Aorta (tissue), 5 donors: Measurements from ENCODE around the gene TRMT10C. TPM values are rescaled to one million over a fixed set of nuclear protein-coding genes. Genes with fewer than 3 reads are reported as not detected.

Experiments used
- ATAC-seq: fragments of 200-7000 bp; cut with Tn5 transposase; one replicate; pipeline ENCODE4 v1.9.1; 2022; ENCODE audit warnings: moderate library complexity; ENCODE audit not compliant: low FRiP score
- DNase-seq, 2 donors: peaks; one replicate each; pipeline ENCODE4 v3.0.0-alpha.2; 2020
- H3K27ac ChIP-seq, 2 donors: one replicate each; pipeline ENCODE4 v1.5.1; 2013; ENCODE audit warnings: low read length in 2 of 2, mild to moderate bottlenecking in 2 of 2, moderate library complexity in 2 of 2, control low read depth in 1 of 2, inconsistent platforms in 1 of 2, low read depth in 1 of 2
- H3K27me3 ChIP-seq, 2 donors: one replicate each; pipeline ENCODE4 v1.6.1; 2013; ENCODE audit warnings: control low read depth in 1 of 2, low read length in 1 of 2, mild to moderate bottlenecking in 1 of 2, moderate library complexity in 1 of 2; ENCODE audit not compliant: insufficient read depth in 2 of 2, control insufficient read depth in 1 of 2
- H3K36me3 ChIP-seq, 2 donors: one replicate each; pipeline ENCODE4 v1.6.1; 2013; ENCODE audit warnings: control low read depth in 1 of 2, low read length in 1 of 2, mild to moderate bottlenecking in 1 of 2; ENCODE audit not compliant: insufficient read depth in 2 of 2, control insufficient read depth in 1 of 2
- H3K4me1 ChIP-seq, 2 donors: one replicate each; pipeline ENCODE4 v1.6.1; 2013; ENCODE audit warnings: low read length in 2 of 2, control low read depth in 1 of 2, mild to moderate bottlenecking in 1 of 2, moderate library complexity in 1 of 2; ENCODE audit not compliant: insufficient read depth in 2 of 2, control insufficient read depth in 1 of 2
- H3K4me3 ChIP-seq, 2 donors: one replicate each; pipeline ENCODE4 v1.5.1; 2013; ENCODE audit warnings: low read length in 2 of 2, control low read depth in 1 of 2, mild to moderate bottlenecking in 1 of 2
- H3K9me3 ChIP-seq: one replicate; pipeline ENCODE4 v1.6.1; 2013; ENCODE audit warnings: mild to moderate bottlenecking, low read length; ENCODE audit not compliant: control insufficient read depth
- WGBS, 2 donors: extraction: QIAGEN DNeasy Blood & Tissue Kit; methylation state at CpG; one replicate each; pipeline ENCODE4 v1.1.7; 2013; 5-methylcytosine and 5-hydroxymethylcytosine counted together
- intact Hi-C, 2 donors: fragments of 100-400 bp; cut with DNase I; formaldehyde crosslinking; loops; one replicate each; pipeline versions ENCODE4 v1.14.2 to v1.15.0; 2022
- polyA plus RNA-seq, 2 donors: library from polyadenylated mRNA; stranded (reverse); fragments of 200-250 nt; gene quantifications; one replicate each; pipeline ENCODE4 v1.2.3, GENCODE V29; 2013
- total RNA-seq, 2 donors: library from RNA; stranded (reverse); fragmentation: NEBNext Ultra II Directional; extraction: Animal tissue kit (Norgen Biotek cat#: 25700); gene quantifications; one replicate each; pipeline ENCODE4 v1.2.1, GENCODE V29; 2021
- donor health status: healthy with polysubstance abuse.
- donor health status: Bipolar disorder and iron deficiency.
- donor health status: DM: no; HTN: no; CAD: no.
- donor health status: DM: no; HTN: no; CAD: no.
- donor health status: DM: yes; HTN: yes; CAD: no.

TRMT10C gene
- total and polyA plus RNA-seq, 4 donors: 9.1 to 15.0 (median 13.1) TPM

DNA sequence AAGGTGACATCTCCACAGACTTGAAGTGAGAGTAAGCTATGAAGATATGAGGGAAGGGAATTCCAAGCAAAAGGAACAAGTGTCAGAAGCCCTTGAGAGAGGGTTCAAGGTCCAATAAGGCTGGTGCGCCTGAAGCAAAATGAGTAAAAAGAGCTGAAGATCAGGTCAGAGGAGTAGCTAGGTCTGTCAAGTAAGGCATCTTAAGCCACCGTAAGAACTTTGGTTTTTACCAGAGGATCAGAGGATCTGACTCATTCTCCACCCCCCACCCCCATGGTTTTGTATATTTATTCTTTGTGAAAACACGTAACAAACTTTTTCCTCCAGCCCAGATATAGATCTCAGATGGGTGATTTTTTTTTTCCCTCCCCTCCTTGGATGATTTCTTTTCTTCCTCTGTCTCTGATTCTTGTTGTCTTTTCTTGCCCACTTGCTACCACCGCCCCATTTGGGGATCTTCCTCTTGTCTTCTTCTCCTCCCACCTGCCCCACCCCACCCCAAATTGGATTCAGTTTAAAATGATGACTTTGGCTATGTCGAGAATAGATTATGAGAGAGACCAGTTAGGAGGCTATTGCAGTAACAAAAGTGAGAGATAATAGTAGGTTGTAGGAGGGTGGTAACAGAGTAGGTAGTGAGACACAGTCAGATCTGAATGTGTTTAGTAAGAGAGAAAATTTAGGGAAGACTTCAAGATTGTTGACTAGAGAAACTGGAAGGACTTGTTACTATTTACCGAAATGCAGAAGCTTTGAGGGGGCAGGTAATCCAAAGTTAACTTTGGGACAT is 6.1 kb downstream of the TRMT10C start:
- WGBS, 2 donors: 86 to 93% methylated on average over 6 of the region's 6 CpGs

DNA sequence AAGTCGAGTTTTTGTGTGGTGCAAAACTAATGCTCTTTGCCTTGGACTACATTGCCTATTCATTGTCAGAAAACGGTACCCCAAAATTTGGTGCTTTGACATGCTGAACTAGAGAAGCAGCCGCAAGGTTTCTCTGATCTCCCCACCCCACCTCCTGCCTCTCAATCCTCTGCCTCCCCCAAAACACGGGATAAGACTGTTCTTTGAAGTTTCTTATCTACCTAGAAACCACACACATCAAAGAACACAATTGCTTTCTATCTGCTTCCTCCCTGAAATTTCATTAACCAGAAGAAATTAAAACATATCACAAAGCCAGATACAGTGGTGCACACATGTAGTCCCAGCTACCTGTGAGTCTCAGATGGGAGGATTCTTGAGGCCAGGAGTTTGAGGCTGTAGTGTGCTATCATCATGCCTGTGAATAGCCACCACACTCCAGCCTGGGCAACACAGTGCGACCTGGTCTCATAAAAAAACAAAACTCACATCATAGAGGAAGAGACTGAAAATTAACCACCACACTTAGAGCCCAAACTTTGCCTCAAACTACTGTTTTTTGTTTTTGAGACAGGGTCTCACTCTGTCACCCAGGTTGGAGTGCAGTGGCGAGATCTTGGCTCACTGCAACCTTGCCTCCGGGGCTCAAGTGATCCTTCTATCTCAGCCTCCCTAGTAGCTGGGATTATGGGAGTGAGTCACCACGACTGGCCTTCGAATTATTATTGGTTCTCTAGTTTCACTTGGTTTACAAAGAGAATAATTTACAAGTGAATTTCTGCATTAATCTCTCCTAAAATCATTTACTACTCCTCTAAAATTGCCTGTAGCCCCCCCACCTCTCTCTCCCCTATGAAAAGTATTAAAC is 9.6 kb downstream of the TRMT10C start:
- H3K27ac ChIP-seq: no peak overlapping the region
- intact Hi-C loops: loop anchor here (5.0 to 10.0 kb wide), 2 partner anchors 59 to 104 kb away; partner anchors contain the start of genes SENP7 (in 1 of the 2) and ZBTB11 (in 1 of the 2)

More for the DNA sequence above, 6.1 kb downstream of the TRMT10C start:
- intact Hi-C loops: no loop called here
- ATAC-seq (no peak), DNase-seq (no peak)
- Histone ChIP-seq H3K4me3 (no peak overlapping the region), H3K9me3 (no peaks in the 10 kb centered on the region), H3K4me1 (peaks cover 0 to 3% of the 10 kb centered on the region in 2 donors), H3K27ac (no peak overlapping the region), H3K27me3 (no peaks in the 10 kb centered on the region), H3K36me3 (peaks cover 0 to 4% of the 10 kb centered on the region in 2 donors)

DNA sequence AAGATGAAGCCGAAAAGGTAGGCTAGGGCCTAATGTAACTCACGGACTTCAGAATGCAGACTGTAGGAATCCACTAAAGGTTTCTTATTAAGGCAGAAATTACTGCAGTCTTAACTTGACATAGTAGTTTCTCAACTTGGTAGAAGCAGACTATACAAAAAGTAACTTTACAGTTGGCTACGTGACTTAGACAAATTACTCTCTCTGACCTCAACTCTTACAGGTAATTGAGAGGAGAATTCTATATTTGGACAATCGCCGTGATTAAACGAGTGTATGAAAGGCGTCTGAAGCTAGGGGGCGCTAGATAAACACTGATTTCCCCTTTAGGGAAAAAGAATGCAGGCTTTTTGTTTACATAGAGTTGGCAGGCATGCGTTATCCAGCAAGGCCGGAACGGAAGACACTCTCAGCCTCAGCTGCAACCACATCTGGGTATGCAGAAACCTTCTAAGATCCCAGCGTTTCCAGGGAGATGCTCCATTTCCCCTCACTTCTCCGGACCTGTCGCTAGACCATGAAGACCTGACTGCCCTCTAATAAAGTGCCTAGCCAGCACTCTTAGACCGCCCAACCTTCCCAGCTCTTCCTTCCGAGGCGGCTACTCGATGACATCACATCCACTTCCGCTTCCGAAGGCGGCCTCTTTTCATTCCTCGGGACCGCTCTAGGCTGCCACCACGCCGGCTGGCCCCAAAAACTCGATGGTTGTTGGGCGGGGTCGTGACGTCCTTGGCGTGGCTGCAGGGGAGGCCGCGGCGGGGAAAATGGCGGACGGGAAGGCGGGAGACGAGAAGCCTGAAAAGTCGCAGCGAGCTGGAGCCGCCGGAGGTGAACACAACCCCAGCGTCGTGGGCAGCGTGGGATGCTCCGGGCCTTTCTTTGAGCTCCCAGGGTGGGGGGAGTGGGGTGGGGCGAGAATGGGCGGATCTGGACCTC is 12.1 kb downstream of the TRMT10C start, which contains the start of gene PCNP:
PCNP (plus strand) TSS at position 732 of the 939 bp plus-strand sequence; CDS start at position 768, 36 bp downstream.
- 1% methylated on average over 44 to 47 of the region's 47 CpGs for WGBS, 2 donors
- Histone ChIP-seq H3K4me3 (peak within 1 kb of the TSS; percentile 83 to 87), H3K27ac (peak within 1 kb of the TSS; percentile 86 to 97), H3K36me3 (no peaks in the 10 kb centered on the region), H3K27me3 (no peaks in the 10 kb centered on the region), H3K9me3 (no peaks in the 10 kb centered on the region), H3K4me1 (peaks cover 2% of the 10 kb centered on the region in 2 donors)
- DNase-seq (peak; percentile 99 to 100), ATAC-seq (peak; percentile 98)
- intact Hi-C loops: loop anchor here (2.0 to 10.0 kb wide), 3 partner anchors 61 to 103 kb away; partner anchors contain the start of genes ZBTB11 (in 2 of the 2) and SENP7 (in 1 of the 2)

More for the DNA sequence above, 9.6 kb downstream of the TRMT10C start:
- WGBS, 2 donors: 70% methylated on average over 9 of the region's 9 CpGs
- Histone ChIP-seq H3K4me3 (no peak overlapping the region), H3K36me3 (peaks cover 0 to 2% of the 10 kb centered on the region in 2 donors), H3K4me1 (peaks cover 0 to 2% of the 10 kb centered on the region in 2 donors), H3K9me3 (no peaks in the 10 kb centered on the region), H3K27me3 (no peaks in the 10 kb centered on the region)
- DNase-seq: no peak
- no peak for ATAC-seq

DNA sequence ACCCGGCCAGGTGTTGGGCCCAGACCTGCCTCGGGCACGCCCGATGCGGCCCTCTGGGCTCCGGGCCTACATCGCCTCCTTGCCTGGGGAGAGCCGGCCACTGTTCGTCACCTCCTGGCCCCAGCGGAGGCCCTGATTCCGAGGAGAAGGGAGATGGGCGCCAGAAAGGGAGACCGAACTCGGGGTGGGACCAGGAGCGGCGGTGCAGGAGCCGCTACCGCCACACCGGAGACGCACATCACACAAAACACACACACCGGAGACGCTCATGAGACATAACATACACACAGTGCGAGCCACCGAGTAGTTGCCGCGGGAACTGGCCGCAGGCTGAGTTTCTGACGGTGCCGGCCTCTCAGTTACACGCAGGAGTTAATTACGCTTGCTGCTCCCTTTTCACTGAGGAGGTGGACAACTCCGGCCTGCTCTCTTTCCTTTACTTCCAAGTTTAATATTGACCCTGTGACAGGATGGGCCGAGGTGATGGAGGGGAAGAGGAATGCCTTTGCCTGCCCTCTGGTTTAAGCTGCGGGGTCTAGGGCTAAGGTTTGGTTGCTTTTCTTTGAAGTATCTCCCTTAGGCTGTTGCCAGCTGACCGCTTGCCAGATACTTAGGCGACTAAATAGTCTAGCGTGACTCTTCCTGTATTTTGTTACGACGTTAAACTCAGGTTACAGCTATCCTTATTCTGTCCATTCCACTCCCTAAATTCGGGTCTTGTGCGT is 12.9 kb downstream of the TRMT10C start:
- intact Hi-C loops: loop anchor here (2.0 to 10.0 kb wide), 3 partner anchors 62 to 102 kb away; partner anchors contain the start of genes ZBTB11 (in 2 of the 2) and SENP7 (in 1 of the 2)
- peak in 1 of 2 donors; percentile 69 for DNase-seq
- Histone ChIP-seq H3K27ac (peak overlapping the region; percentile 62 to 86), H3K36me3 (peaks cover 0 to under 1% of the 10 kb centered on the region in 2 donors), H3K27me3 (no peaks in the 10 kb centered on the region), H3K4me1 (peaks cover 2% of the 10 kb centered on the region in 2 donors), H3K4me3 (peak overlapping the region; percentile 50 to 87), H3K9me3 (no peaks in the 10 kb centered on the region)
- WGBS, 2 donors: 0 to 1% methylated on average over 39 to 41 of the region's 41 CpGs
- ATAC-seq: peak; percentile 79

DNA sequence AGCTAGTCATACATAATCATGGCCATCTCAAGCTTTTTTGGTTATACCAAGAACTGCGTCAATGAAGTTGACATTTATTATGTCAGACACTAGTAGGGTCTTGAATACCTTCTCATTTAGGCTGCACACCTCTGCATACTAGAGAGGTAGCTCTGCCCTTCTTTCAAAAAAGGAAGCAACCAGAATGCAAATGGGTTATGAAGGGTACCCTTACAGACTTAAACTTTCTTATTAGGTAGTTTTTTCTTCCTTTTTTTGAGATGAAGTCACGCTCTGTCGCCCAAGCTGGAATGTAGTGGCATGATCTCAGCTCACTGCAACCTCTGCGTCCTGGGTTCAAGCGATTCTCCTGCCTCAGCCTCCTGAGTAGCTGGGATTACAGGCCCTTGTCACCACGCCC is 15.6 kb downstream of the TRMT10C start:
- intact Hi-C loops: loop anchor here in 1 of 2 donors (10.0 kb wide), 1 partner anchor 98 kb away; the partner anchor contains the start of gene ZBTB11
- DNase-seq (no peak), ATAC-seq (no peak)
- Histone ChIP-seq H3K4me3 (no peak overlapping the region), H3K27me3 (no peaks in the 10 kb centered on the region), H3K27ac (no peak overlapping the region), H3K36me3 (peaks cover 2 to 3% of the 10 kb centered on the region in 2 donors), H3K9me3 (no peaks in the 10 kb centered on the region), H3K4me1 (peaks cover 2% of the 10 kb centered on the region in 2 donors)
- 88 to 98% methylated on average over 6 of the region's 6 CpGs for WGBS, 2 donors

DNA sequence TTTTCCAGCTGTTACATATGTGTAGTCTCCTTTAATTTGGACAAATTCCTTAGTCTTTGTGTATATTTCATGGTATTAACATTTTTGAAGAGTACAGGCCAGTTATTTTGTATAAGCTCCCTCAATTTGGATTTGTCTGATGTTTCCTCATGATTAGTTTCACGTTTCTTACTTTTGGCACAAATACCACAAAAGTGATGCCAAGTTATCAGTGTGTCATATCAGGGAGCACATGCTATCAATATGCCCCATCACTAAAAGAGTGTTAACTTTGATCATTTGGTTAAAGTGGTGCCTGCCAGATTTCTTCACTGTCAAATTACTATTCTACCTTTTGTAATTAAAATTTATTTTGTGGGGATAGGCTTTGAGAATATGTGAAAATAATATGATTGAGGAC is 26.9 kb downstream of the TRMT10C start:
- no peaks in the 10 kb centered on the region for H3K27me3 ChIP-seq
- no peaks in the 10 kb centered on the region for H3K4me1 ChIP-seq
- WGBS, 2 donors: 0 to 7% methylated on average over 1 of the region's 1 CpG
- H3K9me3 ChIP-seq: no peaks in the 10 kb centered on the region
- H3K27ac ChIP-seq: no peak overlapping the region
- ATAC-seq (no peak), DNase-seq (no peak)
- intact Hi-C loops: no loop called here
- H3K4me3 ChIP-seq: no peak overlapping the region
- H3K36me3 ChIP-seq: no peaks in the 10 kb centered on the region

DNA sequence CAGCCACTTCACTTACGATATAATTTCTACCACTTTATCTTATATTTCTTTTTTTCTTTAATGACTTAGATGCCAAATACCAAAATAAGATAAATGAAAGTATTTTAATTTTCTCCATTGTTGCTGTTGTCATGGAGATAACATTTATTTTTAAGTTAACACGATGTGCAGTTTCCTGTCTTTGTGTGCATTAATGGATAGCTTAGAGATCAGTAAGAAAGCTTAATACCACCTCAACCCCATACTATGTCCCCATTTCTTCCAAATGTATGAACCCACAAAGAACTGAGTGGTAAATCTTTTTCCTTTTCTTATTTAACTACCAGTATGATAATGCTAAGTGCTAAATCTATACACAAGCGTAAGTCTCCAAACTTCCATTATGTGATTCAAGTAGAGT is 29.4 kb downstream of the TRMT10C start:
- WGBS, 2 donors: 61 to 64% methylated on average over 3 of the region's 3 CpGs
- intact Hi-C loops: no loop called here
- no peaks in the 10 kb centered on the region for H3K36me3 ChIP-seq
- no peaks in the 10 kb centered on the region for H3K9me3 ChIP-seq
- no peak for DNase-seq
- no peak overlapping the region for H3K4me3 ChIP-seq
- no peaks in the 10 kb centered on the region for H3K4me1 ChIP-seq
- H3K27me3 ChIP-seq: no peaks in the 10 kb centered on the region
- no peak overlapping the region for H3K27ac ChIP-seq
- ATAC-seq: no peak
